Transverse colon (tissue), 4 donors: ENCODE results near the gene CDC42EP5. TPM values are rescaled to one million over a fixed set of nuclear protein-coding genes. Genes with fewer than 3 reads are reported as not detected.

Source experiments
- DNase-seq: peaks from one replicate; pipeline ENCODE4 v3.0.0-alpha.2; 2019
- H3K27ac ChIP-seq, 4 donors: fragments of 200-600 bp; sonication (generic); 2 replicates each; pipeline ENCODE4 v1.5.1; 2016 to 2018; ENCODE audit warnings: inconsistent platforms in 4 of 4
- H3K27me3 ChIP-seq: fragments of 200-600 bp; sonication (generic); 2 replicates; pipeline ENCODE4 v1.5.1; 2017; ENCODE audit warnings: inconsistent platforms
- H3K36me3 ChIP-seq, 4 donors: fragments of 200-600 bp; sonication (generic); 2 replicates each; pipeline ENCODE4 v1.5.1; 2017 to 2019; ENCODE audit warnings: inconsistent platforms in 4 of 4
- H3K4me1 ChIP-seq, 4 donors: fragments of 200-600 bp; sonication (generic); 2 replicates each; pipeline ENCODE4 v1.5.1; 2017 to 2020; ENCODE audit warnings: inconsistent platforms in 4 of 4
- H3K4me3 ChIP-seq, 4 donors: fragments of 200-600 bp; sonication (generic); 1 replicate in 1 of 4; 2 replicates in 3 of 4; pipeline versions ENCODE4 v1.5.1 to v1.6.1; 2017 to 2019; ENCODE audit warnings: inconsistent platforms in 4 of 4
- H3K9me3 ChIP-seq, 2 donors: fragments of 200-600 bp; sonication (generic); 2 replicates each; pipeline ENCODE4 v1.5.1; 2017 to 2019; ENCODE audit warnings: inconsistent platforms in 2 of 2
- EP300 ChIP-seq: sonication (generic); formaldehyde crosslinking; IDR thresholded peaks from one replicate; pipeline ENCODE4 v1.6.1; 2017; ENCODE audit warnings: antibody characterized with exemption, low read depth
- POLR2A ChIP-seq: fragments of 450-650 bp; IDR thresholded peaks from one replicate; pipeline ENCODE4 v1.6.1; 2016; ENCODE audit warnings: antibody characterized with exemption, mild to moderate bottlenecking, moderate library complexity
- POLR2AphosphoS5 ChIP-seq, 3 donors: sonication (generic); formaldehyde crosslinking; IDR thresholded peaks; one replicate each; pipeline ENCODE4 v1.6.1; 2016; ENCODE audit warnings: antibody characterized with exemption in 3 of 3
- WGBS, 2 donors: methylation state at CpG; one replicate each; pipeline ENCODE4 v1.1.5; 2018; ENCODE audit warnings: low coverage in 1 of 2; 5-methylcytosine and 5-hydroxymethylcytosine counted together
- in situ Hi-C, 4 donors: fragments of 200-750 bp; cut with MboI; loops; one replicate each; pipeline versions ENCODE4 v1.15.0 to v1.15.1; 2017; ENCODE audit warnings: low sequenced_read_pairs in 3 of 4, low pct_ligation_motif_present in 1 of 4, low pct_unique_long_range_greater_than_20kb in 1 of 4
- intact Hi-C: fragments of 100-400 bp; cut with DNase I; formaldehyde crosslinking; loops from one replicate; pipeline ENCODE4 v1.15.1; 2023; ENCODE audit warnings: low total_unique reads
- total RNA-seq, 4 donors: library from RNA; depleted of rRNA; stranded (reverse); fragments of >200 nt; gene quantifications; one replicate each; pipeline ENCODE4 v1.1.0, GENCODE V29; 2016
- TF ChIP-seq, protein P1 (sequence below), 5 experiments: fragments of 200-600 bp in 3 of 5; fragments of 450-650 bp in 2 of 5; sonication (generic) in 3 of 5; IDR thresholded peaks; 1 replicate in 2 of 5; 2 replicates in 3 of 5; pipeline ENCODE4 v1.5.1; 2016 to 2017; ENCODE audit warnings: antibody characterized with exemption in 5 of 5, inconsistent platforms in 3 of 5, mild to moderate bottlenecking in 2 of 5, moderate library complexity in 1 of 5

Gene CDC42EP5
- total RNA-seq, 4 donors from 2014 or later, result 210 to 231 (median 214) TPM

DNA sequence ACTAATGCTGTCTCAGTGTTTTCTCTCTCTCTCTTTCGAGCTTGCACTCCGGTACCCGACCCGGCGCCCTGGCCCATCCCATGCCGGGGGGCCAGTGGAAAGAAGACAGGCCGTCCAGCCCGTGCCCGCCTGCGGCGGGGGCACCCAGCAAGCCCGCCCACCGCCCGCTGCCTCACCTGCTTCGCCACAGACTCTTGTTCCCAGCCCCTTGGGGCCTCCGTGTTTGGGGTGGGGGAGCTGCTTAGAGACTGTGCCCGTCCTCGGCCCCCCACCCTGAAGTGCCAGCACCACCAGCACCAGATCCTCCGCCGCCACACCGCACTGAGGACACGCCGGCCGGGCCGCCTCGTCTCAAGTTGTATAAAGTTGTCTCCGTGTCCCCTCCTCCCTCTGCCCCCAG lies 11.9 kb downstream of the CDC42EP5 start:
- 61 to 73% methylated on average over 14 to 27 of the region's 27 CpGs for WGBS, 2 donors
- TF ChIP-seq EP300, result no peak
- no peak for TF ChIP-seq POLR2AphosphoS5 (IDR thresholded peaks at IDR 0.05)
- TF ChIP-seq, protein P1, sequence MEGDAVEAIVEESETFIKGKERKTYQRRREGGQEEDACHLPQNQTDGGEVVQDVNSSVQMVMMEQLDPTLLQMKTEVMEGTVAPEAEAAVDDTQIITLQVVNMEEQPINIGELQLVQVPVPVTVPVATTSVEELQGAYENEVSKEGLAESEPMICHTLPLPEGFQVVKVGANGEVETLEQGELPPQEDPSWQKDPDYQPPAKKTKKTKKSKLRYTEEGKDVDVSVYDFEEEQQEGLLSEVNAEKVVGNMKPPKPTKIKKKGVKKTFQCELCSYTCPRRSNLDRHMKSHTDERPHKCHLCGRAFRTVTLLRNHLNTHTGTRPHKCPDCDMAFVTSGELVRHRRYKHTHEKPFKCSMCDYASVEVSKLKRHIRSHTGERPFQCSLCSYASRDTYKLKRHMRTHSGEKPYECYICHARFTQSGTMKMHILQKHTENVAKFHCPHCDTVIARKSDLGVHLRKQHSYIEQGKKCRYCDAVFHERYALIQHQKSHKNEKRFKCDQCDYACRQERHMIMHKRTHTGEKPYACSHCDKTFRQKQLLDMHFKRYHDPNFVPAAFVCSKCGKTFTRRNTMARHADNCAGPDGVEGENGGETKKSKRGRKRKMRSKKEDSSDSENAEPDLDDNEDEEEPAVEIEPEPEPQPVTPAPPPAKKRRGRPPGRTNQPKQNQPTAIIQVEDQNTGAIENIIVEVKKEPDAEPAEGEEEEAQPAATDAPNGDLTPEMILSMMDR (IDR thresholded peaks at IDR 0.05), result no peak
- TF ChIP-seq POLR2A, result no peak
- Histone ChIP-seq H3K4me3 (peak overlapping the region in 1 of 4 donors; percentile 60), H3K27me3 (no peaks in the 10 kb centered on the region), H3K36me3 (peaks cover 0 to 46% (median 17%) of the 10 kb centered on the region in 4 donors), H3K9me3 (no peaks in the 10 kb centered on the region), H3K4me1 (peaks cover 6 to 52% (median 33%) of the 10 kb centered on the region in 4 donors), H3K27ac (peak overlapping the region; percentile 96 to 99 (median 98))
- in situ Hi-C loops, result no loop called here
- intact Hi-C loops, result no loop called here
- no peak for DNase-seq

DNA sequence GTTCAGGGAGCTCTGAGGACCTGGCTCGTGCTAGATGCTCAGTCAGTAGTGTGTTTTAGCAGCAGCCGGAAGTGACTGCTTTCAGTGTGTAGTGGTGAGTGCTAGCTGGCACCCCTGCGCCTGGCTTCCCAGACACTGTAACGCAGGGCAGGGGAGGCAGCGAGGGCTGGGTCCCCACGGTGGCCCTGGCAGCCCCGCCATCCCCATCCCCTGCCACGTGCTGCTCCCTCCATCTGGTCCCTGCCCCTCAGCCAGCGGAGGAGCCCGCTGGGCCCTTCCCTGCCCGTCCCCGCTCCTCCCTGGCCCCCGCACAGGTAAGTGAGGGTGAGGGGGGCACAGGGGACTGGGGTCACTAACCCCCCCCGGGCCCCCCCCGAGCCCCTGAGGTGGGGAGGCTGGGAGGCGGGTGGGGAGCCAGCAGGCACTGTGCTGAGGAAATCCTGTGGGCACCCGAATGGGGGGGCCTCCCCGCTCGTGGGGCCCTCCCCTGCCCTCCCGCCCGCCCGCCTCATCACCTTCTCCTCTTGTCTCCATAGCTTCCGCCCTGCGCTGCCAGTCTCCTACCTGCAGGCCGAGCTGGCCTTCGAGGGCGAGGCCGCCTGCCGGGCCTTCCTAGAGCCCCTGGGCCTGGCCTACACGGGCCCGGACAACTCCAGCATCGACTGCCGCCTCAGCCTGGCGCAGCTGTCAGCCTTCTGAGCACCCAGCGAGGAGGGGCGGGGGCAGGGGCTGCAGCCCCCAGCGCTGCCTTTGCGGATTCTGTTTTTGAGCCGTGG lies 12.7 kb downstream of the CDC42EP5 start:
- Histone ChIP-seq H3K4me3 (no peak overlapping the region), H3K27me3 (no peaks in the 10 kb centered on the region), H3K9me3 (no peaks in the 10 kb centered on the region), H3K36me3 (peaks cover 0 to 54% (median 21%) of the 10 kb centered on the region in 4 donors), H3K4me1 (peaks cover 6 to 44% (median 31%) of the 10 kb centered on the region in 4 donors), H3K27ac (peak overlapping the region; percentile 96 to 99 (median 98))
- TF ChIP-seq POLR2AphosphoS5 (IDR thresholded peaks at IDR 0.05), result no peak
- no peak for TF ChIP-seq POLR2A
- TF ChIP-seq, protein P1 (IDR thresholded peaks at IDR 0.05), result no peak
- no peak for TF ChIP-seq EP300
- no peak for DNase-seq
- whole genome bisulfite sequencing, 2 donors, result 79% methylated on average over 35 of the region's 39 CpGs; no CpG with 5 or more reads in 1 of the 2 donors
- intact Hi-C loops (no loop called here), in situ Hi-C loops (no loop called here)

DNA sequence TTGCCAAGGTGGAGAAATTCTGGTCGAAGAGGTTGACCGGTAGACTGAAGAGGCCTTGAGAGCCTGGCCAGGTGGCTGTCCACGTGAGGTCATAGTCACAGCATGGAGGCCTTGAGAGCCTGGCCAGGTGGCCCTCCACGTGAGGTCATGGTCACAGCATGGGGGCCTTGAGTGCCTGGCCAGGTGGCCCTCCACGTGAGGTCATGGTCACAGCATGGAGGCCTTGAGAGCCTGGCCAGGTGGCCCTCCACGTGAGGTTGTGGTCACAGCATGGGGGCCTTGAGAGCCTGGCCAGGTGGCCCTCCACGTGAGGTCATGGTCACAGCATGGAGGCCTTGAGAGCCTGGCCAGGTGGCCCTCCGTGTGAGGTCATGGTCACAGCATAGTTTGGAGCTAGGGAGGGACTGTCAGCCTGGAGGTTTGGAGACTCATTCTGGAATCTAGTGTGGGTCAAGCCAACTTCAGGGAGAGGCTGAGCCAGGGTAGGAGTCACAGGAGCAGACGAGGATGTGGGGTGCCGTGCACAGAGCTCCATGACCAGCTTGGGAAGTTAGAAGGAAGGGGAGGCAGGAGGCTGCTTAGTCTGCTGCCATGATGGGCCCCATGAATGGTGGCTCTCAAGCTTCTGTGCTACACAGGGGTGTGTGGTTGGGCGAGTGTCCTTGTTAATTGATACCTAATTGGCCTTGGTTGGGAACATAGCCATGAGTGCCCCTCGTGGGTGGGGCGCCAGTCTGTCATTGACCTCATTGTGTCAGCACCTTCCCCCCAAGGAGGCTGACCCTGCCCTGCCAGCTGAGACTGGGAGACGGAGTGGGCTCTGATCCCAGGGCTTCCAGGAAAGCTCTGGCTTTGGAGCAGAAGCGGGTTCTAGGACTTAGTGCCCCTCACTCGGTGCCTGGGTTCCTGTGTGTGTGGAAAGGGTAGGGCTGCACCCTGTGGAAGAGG lies 13.5 kb downstream of the CDC42EP5 start:
- DNase-seq, result no peak
- Histone ChIP-seq H3K36me3 (peaks cover 0 to 62% (median 26%) of the 10 kb centered on the region in 4 donors), H3K4me1 (peaks cover 6 to 37% (median 26%) of the 10 kb centered on the region in 4 donors), H3K27me3 (no peaks in the 10 kb centered on the region), H3K9me3 (no peaks in the 10 kb centered on the region), H3K4me3 (no peak overlapping the region), H3K27ac (peak overlapping the region in 2 of 4 donors; percentile 97 to 99)
- intact Hi-C loops, result no loop called here
- in situ Hi-C loops, result no loop called here
- WGBS, 2 donors, result 77% methylated on average over 15 of the region's 16 CpGs; no CpG with 5 or more reads in 1 of the 2 donors
- TF ChIP-seq EP300 (no peak), POLR2AphosphoS5 (IDR thresholded peaks at IDR 0.05) (no peak), POLR2A (no peak)
- TF ChIP-seq, protein P1 (IDR thresholded peaks at IDR 0.05), result no peak
